ENCODE results near the gene MTO1. TPM values are rescaled to one million over a fixed set of nuclear protein-coding genes. Genes with fewer than 3 reads are reported as not detected.
"Not testable (repeated sequence)": the region's sequence is repeated elsewhere in the genome, so short reads cannot be mapped to it uniquely, and the experiment has no call there.

Gene MTO1
- total and polyA plus RNA-seq, 3 experiments from 2014 or later: 34.4 to 48.1 (median 44.2) TPM

- Mint-ChIP-seq H3K4me3 (peak overlapping the region; percentile 15 to 88 (median 55)), H3K4me1 (peaks cover 61 to 71% (median 62%) of the 10 kb centered on the region in 3 donors), H3K27ac (peak overlapping the region; percentile 78 to 99 (median 85)), H3K27me3 (peaks cover 0 to 11% of the 10 kb centered on the region in 2 donors), H3K9me3 (no peaks in the 10 kb centered on the region), H3K36me3 (peaks cover 22 to 77% (median 25%) of the 10 kb centered on the region in 3 donors)
- no peak overlapping the region for H3K27ac ChIP-seq (ENCODE audit: low read depth, low read length)
- H3K9me3 ChIP-seq (ENCODE audit: low read length): no peaks in the 10 kb centered on the region
- ChIA-PET POLR2A (interaction anchor here (0.7 to 2.5 kb wide), 6 partner anchors 21 to 138 kb away, joined by 3 to 10 read pairs (median 5); partner anchors contain the start of gene SLC17A5), CTCF (interaction anchor here (1.0 to 7.5 kb wide), 6 partner anchors 63 to 136 kb away, joined by 3 to 141 read pairs (median 4); no protein-coding TSS in a partner anchor)
- H3K27me3 ChIP-seq (ENCODE audit: insufficient read depth, low read length, poor library complexity, severe bottlenecking): no peaks in the 10 kb centered on the region
- H3K4me1 ChIP-seq (ENCODE audit: insufficient read depth, low read length): peaks cover 35% of the 10 kb centered on the region
- DNase-seq: peak in 1 of 5 donors; percentile 11
- no peak overlapping the region for H3K4me3 ChIP-seq (ENCODE audit: low read length)
- peaks cover 50% of the 10 kb centered on the region for H3K36me3 ChIP-seq (ENCODE audit: insufficient read depth, low read length)
Measured at GRCh38 chr6:73516514-73517489, 55.3 kb downstream of the MTO1 start.

DNA sequence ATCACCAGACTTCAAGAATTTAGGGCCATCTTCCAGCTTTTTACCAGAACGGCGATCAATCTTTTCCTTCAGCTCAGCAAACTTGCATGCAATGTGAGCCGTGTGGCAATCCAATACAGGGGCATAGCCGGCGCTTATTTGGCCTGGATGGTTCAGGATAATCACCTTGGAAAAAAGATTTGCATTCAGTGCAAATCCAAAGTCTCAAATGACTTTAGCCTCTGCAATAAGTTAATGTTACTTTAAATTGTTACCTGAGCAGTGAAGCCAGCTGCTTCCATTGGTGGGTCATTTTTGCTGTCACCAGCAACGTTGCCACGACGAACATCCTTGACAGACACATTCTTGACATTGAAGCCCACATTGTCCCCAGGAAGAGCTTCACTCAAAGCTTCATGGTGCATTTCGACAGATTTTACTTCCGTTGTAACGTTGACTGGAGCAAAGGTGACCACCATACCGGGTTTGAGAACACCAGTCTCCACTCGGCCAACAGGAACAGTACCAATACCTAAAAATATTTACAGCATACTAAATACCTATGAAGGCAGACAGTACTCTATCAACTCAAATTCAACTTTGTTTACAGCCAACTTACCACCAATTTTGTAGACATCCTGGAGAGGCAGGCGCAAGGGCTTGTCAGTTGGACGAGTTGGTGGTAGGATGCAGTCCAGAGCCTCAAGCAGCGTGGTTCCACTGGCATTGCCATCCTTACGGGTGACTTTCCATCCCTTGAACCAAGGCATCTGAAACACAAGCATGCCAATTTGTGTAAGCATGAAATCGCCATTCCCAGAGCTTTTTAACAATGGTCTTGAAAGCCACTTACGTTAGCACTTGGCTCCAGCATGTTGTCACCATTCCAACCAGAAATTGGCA is 56.8 kb downstream of the MTO1 start:
- H3K27ac ChIP-seq (ENCODE audit: low read depth, low read length): peak overlapping the region; percentile 42
- Mint-ChIP-seq H3K4me3 (peak overlapping the region; percentile 89 to 99 (median 96)), H3K27ac (peak overlapping the region; percentile 92 to 99 (median 99)), H3K4me1 (peaks cover 70 to 80% (median 70%) of the 10 kb centered on the region in 3 donors), H3K36me3 (peaks cover 22 to 75% (median 24%) of the 10 kb centered on the region in 3 donors), H3K27me3 (peaks cover 0 to 11% of the 10 kb centered on the region in 2 donors)
- peak in 2 of 5 donors; percentile 11 to 17 for DNase-seq
- not testable (repeated sequence) for H3K4me3 ChIP-seq (ENCODE audit: low read length); H3K9me3 ChIP-seq (ENCODE audit: low read length); H3K27me3 ChIP-seq (ENCODE audit: insufficient read depth, low read length, poor library complexity, severe bottlenecking); H3K9me3 Mint-ChIP-seq
- peaks cover 50% of the 10 kb centered on the region for H3K36me3 ChIP-seq (ENCODE audit: insufficient read depth, low read length)
- CTCF ChIA-PET: interaction anchor here (4.0 to 7.5 kb wide), 2 partner anchors 93 to 135 kb away, joined by 28 to 141 read pairs; partner anchors contain the start of gene SLC17A5
- POLR2A ChIA-PET: interaction anchor here (1.0 to 1.1 kb wide), 2 partner anchors 67 to 95 kb away, joined by 3 read pairs; no protein-coding TSS in a partner anchor
- H3K4me1 ChIP-seq (ENCODE audit: insufficient read depth, low read length): peaks cover 48% of the 10 kb centered on the region

DNA sequence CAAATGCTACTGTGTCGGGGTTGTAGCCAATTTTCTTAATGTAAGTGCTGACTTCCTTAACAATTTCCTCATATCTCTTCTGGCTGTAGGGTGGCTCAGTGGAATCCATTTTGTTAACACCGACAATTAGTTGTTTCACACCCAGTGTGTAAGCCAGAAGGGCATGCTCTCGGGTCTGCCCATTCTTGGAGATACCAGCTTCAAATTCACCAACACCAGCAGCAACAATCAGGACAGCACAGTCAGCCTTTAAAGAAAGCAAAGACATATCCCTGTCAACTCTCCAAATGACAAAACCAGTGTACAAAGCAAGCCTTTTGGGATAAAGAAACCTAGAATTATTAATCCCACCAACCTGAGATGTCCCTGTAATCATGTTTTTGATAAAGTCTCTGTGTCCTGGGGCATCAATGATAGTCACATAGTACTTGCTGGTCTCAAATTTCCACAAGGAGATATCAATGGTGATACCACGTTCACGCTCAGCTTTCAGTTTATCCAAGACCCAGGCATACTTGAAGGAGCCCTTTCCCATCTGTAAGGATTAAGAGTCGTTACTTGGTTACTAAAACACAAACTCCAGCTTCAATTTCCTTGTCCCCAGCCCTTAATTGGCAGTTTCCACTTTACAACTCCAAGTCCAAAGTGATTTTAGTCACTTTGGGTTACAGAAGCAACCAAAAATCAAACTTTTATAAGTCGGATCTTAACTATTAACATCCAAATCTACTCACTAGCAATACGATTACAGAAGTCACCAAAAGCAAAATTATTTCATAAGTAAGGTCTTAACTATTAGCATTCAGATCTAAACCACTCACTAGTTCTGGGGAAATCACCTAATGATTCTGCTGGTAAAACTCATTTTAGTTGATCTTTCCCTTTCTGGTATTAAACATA is 57.7 kb downstream of the MTO1 start:
- H3K4me1 ChIP-seq (ENCODE audit: insufficient read depth, low read length): peaks cover 53% of the 10 kb centered on the region
- CTCF ChIA-PET: interaction anchor here (1.1 to 7.5 kb wide), 5 partner anchors 60 to 134 kb away, joined by 3 to 141 read pairs (median 28); partner anchors contain the start of gene SLC17A5
- H3K36me3 Mint-ChIP-seq: peaks cover 22 to 75% (median 24%) of the 10 kb centered on the region in 3 donors
- H3K27ac ChIP-seq (ENCODE audit: low read depth, low read length): peak overlapping the region; percentile 100
- peaks cover 73 to 84% (median 74%) of the 10 kb centered on the region in 3 donors for H3K4me1 Mint-ChIP-seq
- peaks cover 50% of the 10 kb centered on the region for H3K36me3 ChIP-seq (ENCODE audit: insufficient read depth, low read length)
- DNase-seq: peak in 2 of 5 donors; percentile 13 to 25
- POLR2A ChIA-PET: interaction anchor here (1.0 to 4.8 kb wide), 6 partner anchors 67 to 134 kb away, joined by 3 to 67 read pairs (median 4); partner anchors contain the start of genes CGAS and SLC17A5
- peak overlapping the region; percentile 92 to 99 (median 99) for H3K27ac Mint-ChIP-seq
- H3K27me3 Mint-ChIP-seq: peaks cover 0 to 11% of the 10 kb centered on the region in 2 donors
- H3K4me3 Mint-ChIP-seq: peak overlapping the region; percentile 89 to 99 (median 96)
- H3K27me3 ChIP-seq (ENCODE audit: insufficient read depth, low read length, poor library complexity, severe bottlenecking); H3K9me3 ChIP-seq (ENCODE audit: low read length); H3K9me3 Mint-ChIP-seq: not testable (repeated sequence)
- peak overlapping the region; percentile 98 for H3K4me3 ChIP-seq (ENCODE audit: low read length)

DNA sequence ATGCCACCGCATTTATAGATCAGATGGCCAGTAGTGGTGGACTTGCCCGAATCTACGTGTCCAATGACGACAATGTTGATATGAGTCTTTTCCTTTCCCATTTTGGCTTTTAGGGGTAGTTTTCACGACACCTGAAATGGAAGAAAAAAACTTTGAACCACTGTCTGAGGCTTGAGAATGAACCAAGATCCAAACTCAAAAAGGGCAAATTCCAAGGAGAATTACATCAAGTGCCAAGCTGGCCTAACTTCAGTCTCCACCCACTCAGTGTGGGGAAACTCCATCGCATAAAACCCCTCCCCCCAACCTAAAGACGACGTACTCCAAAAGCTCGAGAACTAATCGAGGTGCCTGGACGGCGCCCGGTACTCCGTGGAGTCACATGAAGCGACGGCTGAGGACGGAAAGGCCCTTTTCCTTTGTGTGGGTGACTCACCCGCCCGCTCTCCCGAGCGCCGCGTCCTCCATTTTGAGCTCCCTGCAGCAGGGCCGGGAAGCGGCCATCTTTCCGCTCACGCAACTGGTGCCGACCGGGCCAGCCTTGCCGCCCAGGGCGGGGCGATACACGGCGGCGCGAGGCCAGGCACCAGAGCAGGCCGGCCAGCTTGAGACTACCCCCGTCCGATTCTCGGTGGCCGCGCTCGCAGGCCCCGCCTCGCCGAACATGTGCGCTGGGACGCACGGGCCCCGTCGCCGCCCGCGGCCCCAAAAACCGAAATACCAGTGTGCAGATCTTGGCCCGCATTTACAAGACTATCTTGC is 58.6 kb downstream of the MTO1 start:
- H3K36me3 Mint-ChIP-seq: peaks cover 22 to 67% (median 24%) of the 10 kb centered on the region in 3 donors

DNA sequence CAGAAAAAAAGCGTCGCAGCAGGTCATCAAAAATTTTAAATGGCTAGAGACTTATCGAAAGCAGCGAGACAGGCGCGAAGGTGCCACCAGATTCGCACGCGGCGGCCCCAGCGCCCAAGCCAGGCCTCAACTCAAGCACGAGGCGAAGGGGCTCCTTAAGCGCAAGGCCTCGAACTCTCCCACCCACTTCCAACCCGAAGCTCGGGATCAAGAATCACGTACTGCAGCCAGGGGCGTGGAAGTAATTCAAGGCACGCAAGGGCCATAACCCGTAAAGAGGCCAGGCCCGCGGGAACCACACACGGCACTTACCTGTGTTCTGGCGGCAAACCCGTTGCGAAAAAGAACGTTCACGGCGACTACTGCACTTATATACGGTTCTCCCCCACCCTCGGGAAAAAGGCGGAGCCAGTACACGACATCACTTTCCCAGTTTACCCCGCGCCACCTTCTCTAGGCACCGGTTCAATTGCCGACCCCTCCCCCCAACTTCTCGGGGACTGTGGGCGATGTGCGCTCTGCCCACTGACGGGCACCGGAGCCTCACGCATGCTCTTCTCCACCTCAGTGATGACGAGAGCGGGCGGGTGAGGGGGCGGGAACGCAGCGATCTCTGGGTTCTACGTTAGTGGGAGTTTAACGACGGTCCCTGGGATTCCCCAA is 59.3 kb downstream of the MTO1 start, which contains the start of gene EEF1A1:
Gene EEF1A1 (minus strand): TSS at position 345 of the 663 bp plus-strand sequence. CDS start 1,006 bp downstream, outside the sequence.
- Mint-ChIP-seq H3K9me3 (no peaks in the 10 kb centered on the region), H3K27me3 (peaks cover 0 to 11% of the 10 kb centered on the region in 2 donors)
- no peaks in the 10 kb centered on the region for H3K9me3 ChIP-seq (ENCODE audit: low read length)

More for the DNA sequence above, 58.6 kb downstream of the MTO1 start:
- peak overlapping the region; percentile 92 to 99 (median 99) for H3K27ac Mint-ChIP-seq
- no peaks in the 10 kb centered on the region for H3K9me3 Mint-ChIP-seq
- ChIA-PET CTCF (interaction anchor here (0.8 to 5.4 kb wide), 7 partner anchors 59 to 133 kb away, joined by 3 to 36 read pairs (median 6); partner anchors contain the start of genes MTO1 and SLC17A5), POLR2A (interaction anchor here (0.6 to 4.8 kb wide), 15 partner anchors 18 to 133 kb away, joined by 3 to 67 read pairs (median 4); partner anchors contain the start of genes CGAS, MTO1 and SLC17A5)
- peaks cover 71 to 78% (median 71%) of the 10 kb centered on the region in 3 donors for H3K4me1 Mint-ChIP-seq
- Histone ChIP-seq H3K9me3 (ENCODE audit: low read length) (no peaks in the 10 kb centered on the region), H3K4me1 (ENCODE audit: insufficient read depth, low read length) (peaks cover 53% of the 10 kb centered on the region), H3K27me3 (ENCODE audit: insufficient read depth, low read length, poor library complexity, severe bottlenecking) (no peaks in the 10 kb centered on the region), H3K27ac (ENCODE audit: low read depth, low read length) (peak overlapping the region; percentile 100), H3K36me3 (ENCODE audit: insufficient read depth, low read length) (peaks cover 45% of the 10 kb centered on the region), H3K4me3 (ENCODE audit: low read length) (peak overlapping the region; percentile 98)
- H3K27me3 Mint-ChIP-seq: peaks cover 0 to 11% of the 10 kb centered on the region in 2 donors
- H3K4me3 Mint-ChIP-seq: peak overlapping the region; percentile 89 to 99 (median 96)
- peak; percentile 70 to 88 (median 75) for DNase-seq

More for the DNA sequence above, 59.3 kb downstream of the MTO1 start, which contains the start of gene EEF1A1:
- POLR2A ChIA-PET: interaction anchor here (0.6 to 4.8 kb wide), 19 partner anchors 17 to 1764 kb away, joined by 3 to 67 read pairs (median 5); partner anchors contain the start of genes CGAS, MTO1, SLC17A5 and TMEM30A
- peak within 1 kb of the TSS; percentile 89 to 99 (median 96) for H3K4me3 Mint-ChIP-seq
- no peaks in the 10 kb centered on the region for H3K27me3 ChIP-seq (ENCODE audit: insufficient read depth, low read length, poor library complexity, severe bottlenecking)
- peaks cover 40% of the 10 kb centered on the region for H3K36me3 ChIP-seq (ENCODE audit: insufficient read depth, low read length)
- peaks cover 22 to 59% (median 24%) of the 10 kb centered on the region in 3 donors for H3K36me3 Mint-ChIP-seq
- H3K4me1 Mint-ChIP-seq: peaks cover 64 to 71% (median 64%) of the 10 kb centered on the region in 3 donors
- peak within 1 kb of the TSS; percentile 98 for H3K4me3 ChIP-seq (ENCODE audit: low read length)
- DNase-seq: peak; percentile 99 to 100 (median 99)
- H3K4me1 ChIP-seq (ENCODE audit: insufficient read depth, low read length): peaks cover 48% of the 10 kb centered on the region
- CTCF ChIA-PET: interaction anchor here (0.8 to 5.4 kb wide), 8 partner anchors 59 to 132 kb away, joined by 3 to 36 read pairs (median 5); partner anchors contain the start of genes MTO1 and SLC17A5
- peak within 1 kb of the TSS; percentile 100 for H3K27ac ChIP-seq (ENCODE audit: low read depth, low read length)
- H3K27ac Mint-ChIP-seq: peak within 1 kb of the TSS; percentile 92 to 99 (median 99)

All from CD8-positive, alpha-beta memory T cell (primary cell).